ENCODE measurements around the gene KIF26B.
"Not testable (repeated sequence)": the region's sequence is repeated elsewhere in the genome, so short reads cannot be mapped to it uniquely, and the experiment has no call there.

Gene KIF26B

DNA sequence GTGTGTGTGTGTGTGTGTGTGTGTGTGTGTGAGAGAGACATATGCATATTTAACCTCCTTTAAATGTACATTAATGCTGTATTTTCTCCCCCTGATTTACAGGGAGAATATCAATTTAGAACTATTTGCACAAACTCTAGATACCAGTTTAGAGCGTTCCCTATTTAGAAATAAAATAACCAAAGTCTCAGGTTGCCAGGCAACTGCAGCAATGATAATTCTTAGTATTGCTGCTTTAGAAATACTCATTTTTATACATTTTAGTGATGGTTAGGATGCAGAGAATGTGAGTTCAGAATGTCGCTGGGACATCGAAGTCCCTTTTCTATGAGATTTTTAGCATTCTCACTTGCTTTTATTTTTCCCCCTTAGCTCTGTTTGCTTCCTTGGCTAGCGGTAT lies 497.3 kb downstream of the KIF26B start:
- no peak for DNase-seq (ENCODE audit: low read depth)

DNA sequence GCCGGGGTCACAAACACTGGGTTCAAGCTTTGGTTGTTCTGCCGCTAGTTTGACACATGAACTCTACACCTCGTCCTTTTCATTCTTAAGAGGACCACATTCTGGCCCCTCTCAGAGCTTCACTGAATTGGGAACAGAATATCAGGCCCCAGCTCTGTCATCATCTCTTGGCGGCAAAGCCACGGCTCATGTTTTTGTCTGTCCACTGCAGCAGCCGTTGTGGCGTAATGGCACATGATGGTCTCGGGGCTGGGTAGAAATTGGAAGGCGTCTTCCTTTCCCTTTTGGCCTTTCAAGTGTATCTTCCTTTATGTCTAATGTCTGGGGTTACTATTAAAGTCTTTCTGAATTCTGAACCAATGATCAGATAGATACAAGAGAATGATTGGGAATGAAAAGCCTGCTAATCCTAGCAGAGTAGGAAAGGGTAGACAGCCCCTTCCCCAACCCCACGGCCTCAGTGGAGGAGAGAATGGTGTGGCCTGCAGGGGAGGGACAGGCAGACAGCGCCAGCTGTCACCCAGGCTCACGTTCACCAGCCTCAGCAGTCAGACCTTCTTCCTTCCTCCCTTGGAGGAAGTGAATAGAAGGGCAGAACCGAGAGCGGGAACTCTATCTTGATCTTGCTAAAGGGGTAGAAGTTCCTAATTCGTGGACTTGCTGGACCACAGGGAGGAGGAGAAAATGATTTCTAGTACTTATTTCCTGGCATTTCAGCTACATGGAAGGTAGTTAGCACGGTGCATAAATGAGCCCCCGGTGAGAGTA lies 498.1 kb downstream of the KIF26B start:
- DNase-seq (ENCODE audit: low read depth): no peak

DNA sequence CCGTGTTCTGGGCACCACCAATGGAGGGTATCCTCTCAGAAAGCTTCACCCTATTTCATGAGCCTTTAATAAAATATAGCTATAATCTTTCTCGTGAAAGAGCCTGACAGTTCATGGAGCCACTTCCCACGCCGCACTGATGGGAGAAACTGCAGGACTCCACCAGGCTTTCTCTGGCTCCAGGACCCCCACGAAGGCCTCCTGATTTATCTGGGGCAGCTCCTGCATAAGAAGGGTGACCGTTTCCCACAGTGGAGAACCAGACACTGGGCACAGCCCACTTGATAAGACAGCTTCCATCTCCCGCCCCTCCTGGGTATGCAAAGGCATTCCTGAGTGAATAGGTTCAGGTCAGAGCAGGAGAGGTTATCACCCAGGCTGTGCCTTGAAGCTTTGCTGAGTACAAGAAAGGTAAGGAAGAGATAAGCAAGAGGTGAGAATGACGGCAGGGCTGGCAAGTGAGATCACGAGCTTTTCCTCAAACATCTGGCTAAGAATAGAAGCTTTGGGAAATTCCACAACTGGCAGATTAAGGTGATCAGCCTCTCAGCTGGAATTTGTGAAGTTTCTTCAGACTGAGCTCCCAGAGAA lies 499.8 kb downstream of the KIF26B start:
- no peak for DNase-seq (ENCODE audit: low read depth)

DNA sequence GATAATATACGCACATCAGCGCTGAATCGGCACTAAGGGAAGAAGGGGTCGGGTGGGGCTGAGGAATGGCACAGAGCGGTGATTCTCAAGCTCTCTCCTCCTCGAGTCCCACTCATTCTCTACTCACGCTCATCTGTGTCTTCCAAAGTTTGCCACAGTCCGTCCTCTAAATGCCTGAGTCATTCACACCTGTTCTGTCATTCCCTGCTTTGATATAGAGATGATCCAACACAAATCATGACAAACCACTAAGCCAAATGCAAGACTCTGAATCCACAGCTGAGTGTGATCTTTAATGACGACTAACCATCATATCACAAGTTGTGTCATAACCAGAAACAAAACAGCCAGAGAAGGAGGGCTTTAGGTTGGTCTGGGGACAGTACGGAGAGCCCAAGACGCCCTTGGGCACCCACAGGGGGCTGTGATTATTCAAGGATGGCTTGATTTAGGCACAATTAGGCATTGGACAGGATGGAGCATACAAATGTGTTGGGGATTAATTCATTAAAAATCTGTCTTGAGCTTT lies 501.5 kb downstream of the KIF26B start:
- DNase-seq (ENCODE audit: low read depth): no peak

DNA sequence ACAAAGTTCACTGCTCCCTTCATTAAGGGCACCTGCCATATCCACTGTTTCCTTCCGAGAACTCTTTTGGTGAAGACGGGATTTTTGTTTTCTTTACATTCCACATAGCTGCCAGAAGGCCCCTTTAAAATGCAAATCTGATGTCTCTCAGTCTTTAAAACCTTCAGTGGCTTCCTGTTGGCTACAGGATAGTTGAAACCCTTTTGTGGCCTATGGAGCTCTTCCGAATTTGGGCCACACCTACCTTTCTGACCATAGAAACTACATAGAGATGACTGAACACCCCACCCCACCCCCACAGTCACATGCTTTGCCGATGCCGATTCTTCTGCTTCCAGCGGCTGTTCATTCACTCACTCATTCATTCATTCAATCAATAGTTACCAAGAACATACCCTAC lies 502.6 kb downstream of the KIF26B start:
- DNase-seq (ENCODE audit: low read depth): no peak

DNA sequence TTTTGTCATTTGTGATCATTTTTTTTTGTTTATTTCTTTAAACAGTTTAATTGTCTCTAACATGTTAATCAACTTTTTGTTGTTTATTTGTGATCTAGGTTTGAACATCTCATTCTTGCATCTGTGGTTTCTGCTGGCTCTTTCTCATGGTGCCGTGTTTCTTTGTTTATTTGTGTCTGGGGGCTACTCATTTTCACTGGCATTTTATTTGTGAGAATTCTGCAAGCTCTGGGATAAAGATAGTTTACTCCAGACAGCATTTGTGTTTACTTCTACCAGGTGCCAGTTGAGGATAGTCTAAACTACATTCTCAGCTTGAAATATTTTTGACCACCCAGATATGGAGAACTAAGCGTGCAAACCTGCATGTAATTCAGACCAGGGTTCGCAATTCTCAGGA lies 508.6 kb downstream of the KIF26B start:
- DNase-seq (ENCODE audit: low read depth): no peak

DNA sequence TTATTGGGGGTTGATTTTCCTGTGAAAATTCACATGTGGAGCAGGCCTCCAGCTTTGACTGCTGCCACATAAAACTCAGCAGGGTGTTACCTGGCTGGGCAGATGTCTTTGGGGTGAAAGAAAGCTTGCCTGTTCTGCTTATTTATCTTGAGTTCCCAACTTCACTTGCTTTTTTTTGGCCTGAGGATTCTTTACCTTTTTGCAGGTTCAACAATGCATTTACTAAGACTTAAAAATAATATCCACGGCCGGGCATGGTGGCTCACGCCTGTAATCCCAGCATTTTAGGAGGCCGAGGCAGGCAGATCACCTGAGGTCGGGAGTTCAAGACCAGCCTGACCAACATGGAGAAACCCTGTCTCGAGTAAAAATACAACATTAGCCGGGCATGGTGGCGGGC lies 509.1 kb downstream of the KIF26B start:
- DNase-seq (ENCODE audit: low read depth): no peak

DNA sequence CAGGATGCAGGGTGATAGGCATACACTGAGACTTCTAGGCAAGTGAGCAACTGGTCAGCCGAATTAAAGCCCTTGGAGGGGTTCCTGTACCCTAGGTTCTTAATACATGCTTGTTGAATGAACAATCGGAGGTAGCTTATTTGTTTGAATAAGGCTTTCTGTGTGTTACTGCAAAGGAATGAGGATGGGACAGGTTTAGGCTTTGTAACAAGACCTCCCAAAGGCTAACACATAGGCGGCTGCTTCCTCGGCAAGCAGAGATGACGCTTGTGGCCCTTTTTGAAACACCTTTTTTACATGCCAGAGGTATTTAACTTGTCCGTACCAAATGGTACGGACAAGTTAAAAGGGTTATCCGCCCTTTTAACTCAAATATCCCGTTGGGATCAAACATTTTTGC lies 511.6 kb downstream of the KIF26B start:
- DNase-seq (ENCODE audit: low read depth): no peak

DNA sequence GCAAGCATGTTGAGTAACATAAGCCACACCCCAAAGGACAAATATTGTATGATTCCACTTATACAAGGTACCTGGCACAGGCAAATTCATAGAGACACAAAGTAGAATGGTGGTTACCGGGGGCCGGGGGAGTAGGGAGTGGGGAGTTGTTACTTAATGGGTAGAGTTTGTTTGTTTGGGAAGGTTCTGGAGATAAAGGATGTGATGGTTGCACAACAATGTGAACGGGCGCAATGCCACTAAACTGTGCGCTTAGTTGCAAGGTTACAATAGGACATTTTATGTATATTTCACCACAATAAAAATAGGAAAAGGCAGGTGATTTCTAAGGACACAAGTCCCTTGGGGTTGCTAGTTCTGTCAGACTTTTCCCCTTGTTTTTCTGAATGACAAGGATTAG lies 516.6 kb downstream of the KIF26B start:
- no peak for DNase-seq (ENCODE audit: low read depth)

DNA sequence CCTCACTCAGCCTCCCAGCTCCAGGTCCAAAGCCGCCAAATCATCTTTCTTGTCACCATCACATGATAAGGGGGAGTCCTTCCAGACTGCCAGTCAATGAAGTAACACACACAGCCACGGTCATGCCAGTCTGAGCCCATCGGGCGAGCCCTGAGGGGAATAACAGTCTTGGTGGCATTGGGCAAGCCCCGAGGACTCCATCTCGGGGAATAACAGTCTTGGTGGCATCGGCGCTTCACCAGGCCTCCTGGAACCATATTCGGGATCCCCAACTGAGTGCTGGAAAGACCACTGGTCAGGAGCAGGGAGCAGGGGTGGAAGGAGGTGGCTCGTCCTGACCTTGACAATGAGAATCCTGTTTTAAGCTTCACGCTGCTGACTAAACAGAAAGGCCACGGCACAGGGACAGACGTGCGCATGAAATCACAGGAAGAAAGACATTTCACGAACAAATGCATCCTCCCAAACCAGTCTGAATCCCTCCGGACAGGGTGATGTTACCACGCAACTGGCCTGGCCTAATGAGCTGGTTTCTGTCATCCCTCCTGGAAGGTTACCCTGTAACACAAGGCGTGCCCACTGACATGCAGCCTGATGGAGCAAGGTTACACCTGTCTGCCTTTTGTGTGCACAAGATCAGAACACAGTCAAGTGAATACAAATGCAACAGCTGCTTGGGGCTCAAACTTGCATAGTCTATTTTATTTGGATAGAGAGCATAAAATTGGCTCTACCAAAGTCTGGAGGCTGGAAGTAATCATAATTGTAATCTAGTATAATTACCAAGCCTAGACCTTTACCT lies 517.4 kb downstream of the KIF26B start:
- no peak for DNase-seq (ENCODE audit: low read depth)

DNA sequence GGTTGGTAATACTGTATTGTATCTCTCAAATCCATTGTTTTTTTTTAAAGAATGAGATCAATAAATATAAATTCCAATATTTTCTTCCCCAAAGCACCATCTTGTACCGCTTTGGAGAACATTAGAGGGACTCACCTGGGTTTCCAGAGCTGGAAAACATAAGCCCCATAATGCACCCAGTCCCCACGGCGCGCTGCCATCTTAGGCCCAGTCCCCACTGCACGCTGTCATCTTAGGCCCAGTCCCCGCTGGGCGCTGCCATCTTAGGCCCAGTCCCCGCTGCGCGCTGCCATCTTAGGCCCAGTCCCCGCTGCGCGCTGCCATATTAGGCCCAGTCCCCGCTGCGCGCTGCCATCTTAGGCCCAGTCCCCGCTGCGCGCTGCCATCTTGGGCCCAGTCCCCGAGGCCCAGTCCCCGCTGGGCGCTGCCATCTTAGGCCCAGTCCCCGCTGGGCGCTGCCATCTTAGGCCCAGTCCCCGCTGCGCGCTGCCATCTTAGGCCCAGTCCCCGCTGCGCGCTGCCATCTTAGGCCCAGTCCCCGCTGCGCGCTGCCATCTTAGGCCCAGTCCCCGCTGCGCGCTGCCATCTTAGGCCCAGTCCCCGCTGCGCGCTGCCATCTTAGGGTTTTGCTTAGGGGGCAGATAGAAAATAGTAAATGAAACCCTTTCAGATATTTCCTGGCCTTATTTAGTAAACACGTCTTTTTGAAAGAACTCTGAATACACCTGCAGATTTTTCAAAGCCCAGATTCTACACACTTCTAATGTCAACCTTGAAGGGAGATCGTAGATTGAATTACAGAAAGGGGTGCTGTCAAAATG lies 518.3 kb downstream of the KIF26B start:
- not testable (repeated sequence) for DNase-seq (ENCODE audit: low read depth)

DNA sequence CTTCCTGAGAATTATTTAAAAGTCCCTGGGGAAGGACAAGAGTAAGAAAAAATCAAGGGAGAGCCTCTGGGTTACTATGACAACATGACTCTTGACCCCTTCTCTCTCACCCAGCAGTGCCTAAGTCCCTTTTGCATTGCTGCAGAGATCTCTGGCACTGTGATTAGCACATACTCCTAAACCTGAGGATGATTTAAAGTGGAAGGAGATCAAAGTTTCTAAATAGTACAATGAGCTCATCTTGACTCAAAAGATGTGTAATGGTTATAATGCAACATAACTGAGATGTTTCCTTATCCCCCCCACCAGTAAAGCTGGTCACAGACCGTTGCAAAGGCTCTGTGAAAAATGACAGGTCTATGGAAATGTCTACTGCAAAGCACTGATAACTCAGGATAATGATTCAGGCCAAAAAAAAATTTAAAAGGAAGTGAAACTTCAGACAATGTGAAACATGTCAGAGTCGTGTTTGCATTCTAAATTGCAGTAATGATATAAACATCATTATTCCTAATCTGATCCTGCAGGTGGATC lies 519.2 kb downstream of the KIF26B start:
- no peak for DNase-seq (ENCODE audit: low read depth)

DNA sequence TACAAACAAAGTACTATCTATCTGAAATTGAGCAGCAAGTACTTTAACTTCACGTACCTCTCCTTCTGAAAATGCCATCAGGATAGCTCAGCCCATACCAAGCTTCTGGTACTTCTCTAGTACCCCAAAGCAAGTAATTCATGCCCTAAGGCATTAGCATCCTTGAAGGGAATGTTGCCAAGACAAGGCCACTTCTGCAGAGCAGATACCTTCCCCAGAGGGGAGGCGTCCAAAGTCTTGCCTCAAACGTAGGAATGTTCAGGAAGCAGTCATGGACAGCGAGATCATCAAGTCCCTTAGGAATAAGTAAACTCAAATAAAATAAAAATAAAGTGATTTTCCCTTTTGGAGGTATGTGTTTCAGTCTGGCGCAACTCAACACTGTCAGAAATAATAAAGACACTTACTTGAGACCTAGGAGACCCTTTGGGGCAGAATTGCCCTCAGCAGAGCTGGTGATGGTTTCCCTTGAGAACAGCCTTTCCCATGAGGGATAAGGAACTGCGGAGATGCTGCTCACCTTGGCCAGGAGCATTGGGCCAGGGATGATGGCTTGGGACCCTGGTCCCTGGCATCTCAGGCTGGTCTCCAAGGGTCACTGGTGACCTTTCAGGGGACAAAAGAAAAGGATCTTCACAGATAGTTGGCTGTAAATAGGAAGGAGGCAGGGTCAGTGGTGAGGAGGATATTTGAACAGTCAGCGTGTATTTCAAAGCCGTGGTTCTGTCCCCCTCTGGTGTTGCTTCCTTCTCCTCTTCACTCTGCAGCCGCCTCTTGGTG lies 522.9 kb downstream of the KIF26B start:
- no peak for DNase-seq (ENCODE audit: low read depth)

DNA sequence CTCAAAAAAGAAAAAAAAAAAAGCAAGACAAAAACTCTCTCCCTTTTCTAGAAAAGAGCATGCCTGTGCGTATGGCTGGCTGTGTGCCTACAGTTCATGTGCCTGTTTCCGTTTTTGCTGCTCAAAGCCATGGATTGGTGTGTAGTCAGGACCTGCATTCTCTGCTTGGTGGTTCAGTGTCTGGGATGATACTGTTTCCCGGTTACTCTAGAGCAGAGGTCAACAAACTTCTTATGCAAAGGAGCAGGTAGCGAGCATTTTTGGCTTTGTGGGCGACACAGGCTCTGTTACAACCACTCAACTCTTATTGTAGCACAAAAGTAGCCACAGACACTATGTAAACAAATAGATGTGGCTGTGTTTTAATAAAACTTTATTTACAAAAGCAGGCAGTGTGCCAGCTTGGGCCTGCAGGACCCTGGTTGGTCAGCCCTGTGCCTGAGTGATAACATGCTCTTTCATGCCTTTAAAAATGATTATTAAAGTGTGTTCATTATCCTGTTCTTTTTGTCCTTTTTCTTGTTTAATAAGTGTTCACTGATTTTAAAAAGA lies 524.2 kb downstream of the KIF26B start:
- DNase-seq (ENCODE audit: low read depth): no peak

DNA sequence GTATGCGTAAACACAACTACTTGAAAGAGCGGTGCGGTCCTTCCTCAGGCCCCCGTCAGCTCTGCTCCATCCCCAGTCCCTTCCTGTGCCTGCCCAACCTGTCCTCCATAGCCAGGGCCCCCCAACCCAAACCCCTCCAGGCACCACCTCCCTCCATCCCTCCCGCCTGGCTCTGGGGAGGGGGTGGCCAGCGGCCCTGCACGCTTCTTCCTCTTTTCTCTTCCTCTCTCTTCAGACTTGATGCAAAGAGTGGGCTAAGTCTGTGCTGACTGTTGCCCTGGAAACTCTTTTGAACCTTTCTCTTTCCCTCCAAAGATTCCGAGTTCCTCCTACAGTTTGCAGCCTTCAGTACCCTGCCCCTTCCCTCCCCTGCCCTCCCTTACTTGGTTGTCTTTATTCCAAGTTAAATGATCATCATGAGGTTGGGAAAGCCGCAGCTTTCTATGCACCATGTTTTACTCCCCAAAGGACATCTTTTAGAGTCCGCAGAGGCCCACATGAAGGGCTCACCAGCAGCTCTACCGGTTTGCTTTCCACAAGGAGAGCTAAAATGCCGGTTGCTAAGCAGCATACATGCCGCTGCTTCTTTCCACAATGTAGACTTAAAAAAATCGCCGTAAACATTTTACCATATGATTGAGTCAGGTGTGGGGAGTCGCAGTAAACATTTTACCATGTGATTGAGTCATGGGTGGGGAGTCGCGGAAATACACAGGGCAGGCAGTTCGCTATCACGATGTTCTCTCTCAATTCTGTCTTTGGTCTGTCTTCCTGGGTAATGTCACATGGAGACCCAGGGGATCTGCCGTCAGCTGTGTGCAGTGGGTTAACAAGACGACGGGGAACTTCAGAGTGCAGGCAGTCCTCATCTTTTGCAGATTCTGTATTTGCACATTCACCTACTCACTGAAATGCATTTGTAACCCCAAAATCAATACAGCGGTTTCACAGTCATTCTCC lies 525.3 kb downstream of the KIF26B start:
- DNase-seq (ENCODE audit: low read depth): no peak

DNA sequence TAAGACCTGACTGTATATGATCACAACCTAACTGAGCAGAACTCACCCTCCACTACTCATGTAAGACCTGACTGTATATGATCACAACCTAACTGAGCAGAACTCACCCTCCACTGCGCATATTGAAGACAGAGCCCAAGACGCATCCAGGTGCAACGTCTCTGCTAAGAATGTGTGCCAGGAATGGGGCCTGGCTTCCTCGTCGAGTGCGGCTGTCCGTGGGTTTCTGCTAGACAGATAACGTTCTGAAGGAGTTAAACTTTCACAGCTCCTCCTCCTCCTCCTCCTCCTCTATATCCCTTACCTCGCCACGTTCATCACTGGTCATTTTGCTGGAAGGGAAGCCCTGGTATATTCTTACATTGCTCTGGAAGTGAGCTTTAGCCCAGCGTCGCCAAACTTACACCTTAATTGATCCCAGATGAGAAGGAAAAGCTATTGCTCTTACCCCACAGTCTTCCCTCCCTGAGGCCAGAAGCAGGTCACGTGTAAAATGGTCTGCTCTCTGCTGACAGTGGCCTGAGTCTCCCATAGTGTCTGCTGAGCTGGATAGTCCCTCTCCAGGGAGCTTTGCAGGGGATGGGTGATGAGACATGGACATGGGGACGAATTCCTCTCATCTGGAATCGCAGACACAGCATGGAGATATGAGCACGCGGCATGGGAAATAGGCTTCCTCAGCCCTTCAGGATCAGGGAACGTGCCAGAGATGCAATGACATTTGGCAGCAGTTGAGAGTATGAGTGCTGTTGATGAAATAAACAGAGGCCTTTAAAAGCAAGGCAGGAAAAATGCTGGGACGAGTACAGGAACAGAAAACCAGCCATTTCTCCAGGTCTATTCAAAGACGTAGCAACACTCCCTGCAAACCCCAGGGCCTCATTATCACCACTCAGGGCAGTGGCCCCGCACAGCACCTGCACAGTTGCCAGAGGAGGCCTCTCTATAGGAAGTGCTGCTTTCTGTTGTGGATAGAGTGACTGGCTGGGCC lies 528.1 kb downstream of the KIF26B start:
- no peak for DNase-seq (ENCODE audit: low read depth)

DNA sequence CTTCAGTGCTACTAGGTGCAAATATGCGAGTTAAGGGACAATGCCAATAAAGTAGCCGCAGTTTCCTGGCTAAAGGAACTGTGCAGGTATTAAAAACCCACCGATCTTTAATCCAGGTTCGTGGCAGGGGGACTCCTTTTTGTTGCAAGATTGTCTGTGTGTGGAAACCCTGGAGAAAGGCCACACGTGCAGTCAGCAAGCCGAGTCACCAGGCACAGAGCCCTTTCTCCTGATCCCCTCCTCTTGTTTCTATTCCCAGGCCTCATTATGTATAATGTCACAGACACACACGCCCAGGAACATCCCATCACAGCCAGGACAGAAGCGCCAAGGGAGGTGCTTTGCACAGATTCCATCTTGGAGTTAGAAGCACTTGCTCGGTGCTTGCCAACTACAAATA lies 528.9 kb downstream of the KIF26B start:
- no peak for DNase-seq (ENCODE audit: low read depth)

DNA sequence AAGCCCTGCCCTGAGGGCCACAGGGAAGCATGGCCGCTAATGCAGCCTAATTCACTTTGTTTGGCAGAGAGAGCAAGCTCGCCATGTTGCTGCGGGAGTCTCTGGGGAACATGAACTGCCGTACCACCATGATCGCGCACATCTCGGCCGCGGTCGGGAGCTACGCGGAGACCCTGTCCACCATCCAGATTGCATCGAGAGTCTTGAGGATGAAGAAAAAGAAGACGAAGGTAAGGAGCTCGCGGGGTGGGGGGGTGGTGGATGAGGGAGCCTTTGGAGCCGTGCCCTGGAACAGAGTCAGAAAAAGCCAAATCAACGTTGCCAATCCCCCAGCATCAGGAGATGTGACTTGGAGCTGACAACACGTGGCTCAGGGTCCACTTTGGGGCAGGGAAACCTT lies 529.4 kb downstream of the KIF26B start:
- DNase-seq (ENCODE audit: low read depth): no peak

Measured in stimulated activated CD4-positive, alpha-beta T cell treated with anti-CD3 and anti-CD28 coated beads, Interleukin-2, amount 100 ng/mL, for 4 hours (primary cell).